Activated CD4-positive, CD25-positive, alpha-beta regulatory T cell treated with anti-CD3 and anti-CD28 coated beads, Interleukin-2, amount 50 U/mL, for 24 hours (primary cell): Measurements from ENCODE around the gene NFKBIB.
"Not testable (repeated sequence)": the region's sequence is repeated elsewhere in the genome, so short reads cannot be mapped to it uniquely, and the experiment has no call there.

Experiments used
- ATAC-seq, 2 donors: fragments of 150-1000 bp; cut with Tn5 transposase; one replicate each; pipeline ENCODE4 v1.10.0; 2021; ENCODE audit warnings: mild to moderate bottlenecking in 1 of 2, moderate library complexity in 1 of 2

The NFKBIB gene

GRCh38 chr19:38930776-38931520, 31.2 kb downstream of the NFKBIB start, which contains the start of gene MRPS12:
MRPS12 (plus strand) TSS chr19:38930944; CDS start chr19:38931295, 351 bp downstream.
- ATAC-seq: peak; percentile 97

- ATAC-seq: no peak
Observed at GRCh38 chr19:38931521-38931793, 31.7 kb downstream of the NFKBIB start.

- ATAC-seq: no peak
Observed at GRCh38 chr19:38932425-38933179, 32.8 kb downstream of the NFKBIB start.

DNA sequence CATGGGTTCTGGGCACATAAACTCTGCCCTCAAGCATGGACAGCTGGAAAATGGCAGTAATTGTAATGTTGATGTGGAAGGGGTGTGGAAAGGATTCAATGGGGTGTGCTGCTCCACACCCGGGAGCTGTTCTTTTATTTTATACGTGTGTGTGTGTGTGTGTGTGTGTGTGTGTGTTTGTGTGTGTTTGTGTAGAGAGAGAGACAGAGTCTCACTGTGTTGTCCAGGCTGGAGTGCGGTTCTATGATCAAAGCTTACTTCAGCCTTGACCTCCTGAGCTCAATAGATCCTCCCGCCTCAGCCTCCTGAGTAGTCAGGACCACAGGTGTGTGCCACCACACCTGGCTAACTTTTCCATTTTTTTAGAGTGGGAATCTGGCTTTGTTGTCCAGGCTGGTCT, 33.8 kb downstream of the NFKBIB start:
- no peak for ATAC-seq

GRCh38 chr19:38939957-38940356, 40.2 kb downstream of the NFKBIB start:
- ATAC-seq: no peak

DNA sequence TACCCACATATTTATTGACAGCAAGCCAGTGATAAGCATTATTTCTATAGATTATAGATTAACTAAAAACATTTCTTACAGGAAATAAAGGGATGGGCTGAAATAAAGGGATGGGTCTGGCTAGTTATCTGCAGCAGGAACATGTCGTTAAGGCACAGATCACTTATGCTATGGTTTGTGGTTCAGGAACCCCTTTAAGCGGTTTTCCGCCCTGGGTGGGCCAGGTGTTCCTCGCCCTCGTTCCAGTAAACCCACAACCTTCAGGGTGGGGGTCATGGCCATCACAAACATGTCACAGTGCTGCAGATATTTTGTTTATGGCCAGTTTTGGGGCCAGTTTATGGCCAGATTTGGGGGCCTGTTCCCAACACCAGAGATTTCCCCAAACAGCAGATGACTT, 41.7 kb downstream of the NFKBIB start:
- not testable (repeated sequence) for ATAC-seq

GRCh38 chr19:38941979-38942378, 42.2 kb downstream of the NFKBIB start:
- no peak for ATAC-seq

- ATAC-seq: no peak
Observed at GRCh38 chr19:38942471-38943181, 42.9 kb downstream of the NFKBIB start.

DNA sequence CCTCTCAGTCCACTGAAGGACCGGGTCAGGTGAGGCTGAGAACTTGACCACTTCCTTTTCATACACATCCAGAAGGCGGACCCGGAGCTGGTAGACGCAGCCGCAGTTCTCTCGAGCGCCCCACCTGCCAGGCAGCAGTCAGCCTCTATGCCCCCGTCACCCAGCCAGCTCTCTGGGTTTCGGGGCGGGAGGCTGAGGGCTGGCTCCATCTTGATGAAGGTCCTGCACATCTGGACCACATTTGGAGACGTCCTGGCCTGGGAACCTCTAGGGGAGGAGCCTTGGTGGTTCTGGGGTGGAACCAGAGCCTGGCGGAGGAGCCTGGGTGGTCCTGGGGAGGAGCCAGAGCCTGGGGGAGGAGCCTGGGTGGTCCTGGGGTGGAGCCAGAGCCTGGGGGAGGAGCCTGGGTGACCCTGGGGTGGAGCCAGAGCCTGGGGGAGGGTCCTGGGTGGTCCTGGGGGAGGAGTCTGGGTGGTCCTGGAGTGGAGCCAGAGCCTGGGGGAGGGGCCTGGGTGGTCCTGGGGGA, 45.3 kb downstream of the NFKBIB start:
- no peak for ATAC-seq

DNA sequence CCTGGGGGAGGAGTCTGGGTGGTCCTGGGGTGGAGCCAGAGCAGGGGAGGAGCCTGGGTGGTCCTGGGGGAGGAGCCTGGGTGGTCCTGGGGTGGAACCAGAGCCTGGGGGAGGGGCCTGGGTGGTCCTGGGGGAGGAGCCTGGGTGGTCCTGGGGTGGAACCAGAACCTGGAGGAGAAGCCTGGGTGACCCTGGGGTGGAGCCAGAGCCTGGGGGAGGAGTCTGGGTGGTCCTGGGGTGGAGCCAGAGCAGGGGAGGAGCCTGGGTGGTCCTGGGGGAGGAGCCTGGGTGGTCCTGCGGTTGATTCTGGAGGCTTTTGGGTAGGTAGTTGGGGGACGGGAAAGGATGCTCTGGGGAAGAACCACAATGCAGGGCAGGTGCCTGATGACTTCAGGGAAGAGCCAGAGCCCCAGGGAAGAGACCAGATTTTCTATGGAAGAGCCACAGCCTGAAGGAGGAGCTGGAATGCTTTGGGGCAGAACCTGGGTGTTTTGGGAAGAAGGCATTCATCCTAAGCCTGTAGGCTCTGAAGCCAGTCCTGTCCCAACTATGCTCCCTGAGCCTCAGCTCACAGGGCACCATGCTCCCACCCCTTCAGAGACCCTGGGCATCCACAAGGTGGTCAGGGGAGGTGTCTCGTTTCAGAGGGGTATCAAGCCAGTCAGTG, 45.9 kb downstream of the NFKBIB start:
- no peak for ATAC-seq

- ATAC-seq: no peak
Observed at GRCh38 chr19:38946229-38947010, 46.7 kb downstream of the NFKBIB start.

GRCh38 chr19:38949580-38950367, 50.0 kb downstream of the NFKBIB start:
- peak; percentile 91 to 93 for ATAC-seq

DNA sequence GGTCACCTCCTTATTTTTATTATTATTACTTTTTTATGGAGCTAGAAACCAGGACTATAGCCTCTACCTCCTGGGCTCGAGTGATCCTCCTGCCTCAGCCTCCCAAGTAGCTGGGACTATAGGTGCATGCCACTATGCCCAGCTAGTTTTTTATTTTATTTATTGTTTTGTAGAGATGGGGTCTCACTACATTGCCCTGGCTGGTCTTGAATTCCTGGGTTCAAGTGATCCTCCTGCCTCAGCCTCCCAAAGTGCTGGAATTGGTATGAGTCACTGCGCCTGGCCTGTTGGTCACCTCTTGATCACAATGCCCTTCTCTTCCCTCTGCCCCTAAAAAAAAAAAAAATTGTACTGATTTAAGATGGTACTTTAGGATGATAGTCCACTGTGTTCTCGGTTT, 51.4 kb downstream of the NFKBIB start:
- no peak for ATAC-seq

GRCh38 chr19:38952395-38953165, 52.8 kb downstream of the NFKBIB start:
- no peak for ATAC-seq

GRCh38 chr19:38953677-38954076, 53.9 kb downstream of the NFKBIB start:
- ATAC-seq: no peak

GRCh38 chr19:38956264-38956663, 56.5 kb downstream of the NFKBIB start:
- no peak for ATAC-seq

GRCh38 chr19:38958301-38958700, 58.5 kb downstream of the NFKBIB start:
- no peak for ATAC-seq
